ENCODE measurements around the gene SLC35B2.

The SLC35B2 gene

DNA sequence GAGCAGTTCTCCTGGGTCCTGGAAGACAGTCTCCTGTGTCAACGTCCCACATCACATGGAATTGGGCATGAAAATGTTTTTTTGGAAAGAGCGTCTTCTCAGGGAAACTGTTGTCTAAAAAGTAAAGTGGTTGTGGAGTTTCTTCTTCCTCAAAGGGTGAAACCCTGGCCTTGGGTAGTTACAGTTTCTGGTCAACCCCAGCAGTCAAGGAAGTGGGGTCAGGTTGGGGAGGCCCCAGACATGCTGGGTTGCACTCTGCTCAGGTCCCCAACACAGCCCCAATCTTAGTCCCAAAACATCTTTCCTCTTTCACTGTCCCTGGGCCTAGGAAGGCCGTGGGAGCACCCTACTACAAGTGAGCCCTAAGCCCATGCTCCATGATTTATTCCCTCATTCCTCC, 9.0 kb upstream of the SLC35B2 start:
- no peak for DNase-seq

DNA sequence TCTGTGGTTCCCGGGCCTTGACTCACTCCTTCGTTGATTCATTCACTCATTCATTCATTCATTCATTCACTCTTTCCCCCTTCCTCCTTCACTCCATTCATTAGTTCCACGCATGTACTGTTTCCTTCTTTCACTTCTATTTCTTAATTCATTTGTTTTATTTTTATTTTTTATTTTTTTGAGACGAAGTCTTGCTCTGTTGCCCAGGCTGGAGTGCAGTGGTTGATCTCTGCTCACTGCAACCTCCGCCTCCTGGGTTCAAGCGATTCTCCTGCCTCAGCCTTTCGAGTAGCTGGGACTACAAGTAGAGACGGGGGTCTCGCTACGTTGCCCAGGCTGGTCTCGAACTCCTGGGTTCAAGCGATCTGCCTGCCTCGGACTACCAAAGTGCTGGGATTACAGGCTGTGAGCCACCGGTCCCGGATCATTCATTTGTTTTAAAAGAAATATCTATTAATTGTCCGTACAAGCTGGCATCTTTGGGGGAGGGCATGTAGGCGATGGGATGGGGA, 8.4 kb upstream of the SLC35B2 start:
- DNase-seq = no peak

DNA sequence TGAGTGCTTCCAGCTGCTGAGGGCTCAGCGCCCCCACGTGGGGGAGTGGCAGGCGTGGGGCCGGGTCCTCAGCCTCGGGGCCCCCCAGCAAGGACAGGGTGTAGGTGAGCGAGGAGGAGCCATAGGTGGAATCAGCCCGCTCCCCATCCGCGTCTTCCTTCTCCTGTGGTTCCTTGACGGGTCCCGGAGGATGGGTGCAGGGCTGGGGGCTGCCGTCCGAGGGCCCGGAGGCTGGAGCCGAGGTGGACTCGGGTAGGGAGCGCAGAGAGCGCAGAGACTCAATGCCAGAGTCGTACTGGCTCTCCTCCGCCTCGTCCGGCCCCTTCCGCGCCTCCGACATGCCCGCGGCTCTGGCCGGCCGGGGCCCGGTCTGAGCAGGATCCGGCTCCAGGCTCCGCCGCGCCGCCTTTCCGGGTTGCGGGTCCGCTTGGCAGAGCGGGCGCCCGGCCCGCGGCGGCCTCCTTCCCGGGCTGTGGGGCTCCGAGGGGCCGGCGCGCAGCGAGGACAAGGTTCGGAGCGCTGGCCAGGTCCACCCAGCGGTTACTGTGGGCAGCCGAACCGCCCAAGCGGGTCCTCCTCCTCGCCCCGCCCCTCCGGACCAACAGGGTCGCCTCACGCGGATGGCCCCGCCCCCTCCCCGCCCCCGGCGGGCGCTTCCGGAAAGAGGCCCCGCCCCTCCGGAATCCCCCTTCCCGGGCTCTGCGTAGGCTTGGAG, 7.8 kb upstream of the SLC35B2 start, which contains the start of gene NFKBIE:
Gene NFKBIE (minus strand): TSS at position 545 of the 715 bp plus-strand sequence. CDS start 205 bp downstream, at position 340.
- DNase-seq = peak; percentile 96

DNA sequence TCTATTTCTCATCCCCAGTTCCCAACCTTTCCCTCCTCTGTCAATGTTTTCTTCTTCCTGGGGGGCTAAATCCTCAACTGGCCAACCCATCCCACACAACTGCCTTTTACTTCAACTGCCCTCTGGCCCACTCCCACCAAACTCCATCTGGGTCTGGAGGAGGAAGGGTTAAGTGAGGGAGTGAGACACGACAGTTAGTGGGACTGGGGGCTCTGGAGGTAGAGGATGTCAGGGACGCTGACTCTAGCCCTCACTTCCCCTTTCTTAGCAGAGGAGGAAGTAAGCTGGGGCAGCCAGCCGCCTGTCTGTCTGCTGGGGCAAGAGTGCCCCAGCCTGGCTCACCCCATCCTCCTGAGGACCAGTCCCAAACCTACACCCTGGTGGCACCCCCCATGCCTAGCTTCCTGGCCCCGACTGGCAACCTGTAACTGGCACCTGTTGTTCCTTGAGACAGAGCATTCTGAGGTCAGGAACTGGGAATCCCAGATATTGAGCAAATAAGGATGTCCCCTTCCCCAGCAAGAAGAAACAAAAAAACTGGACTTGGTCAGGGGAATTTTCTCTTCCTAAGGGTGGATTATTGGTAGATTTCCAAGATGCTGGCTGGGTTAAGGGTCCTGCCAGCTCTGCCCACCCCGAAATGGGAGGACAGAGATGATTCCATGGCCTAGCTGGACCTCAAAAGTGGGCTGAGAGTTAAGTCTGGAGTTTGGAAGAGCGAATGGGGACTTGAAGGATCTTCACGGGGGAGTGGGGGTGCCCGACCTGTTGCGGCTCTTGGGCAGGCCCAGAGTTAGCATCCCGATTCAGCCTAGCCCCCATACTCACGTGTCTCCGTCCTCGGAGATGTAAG, 7.1 kb upstream of the SLC35B2 start:
- peak; percentile 62 to 86 for DNase-seq

DNA sequence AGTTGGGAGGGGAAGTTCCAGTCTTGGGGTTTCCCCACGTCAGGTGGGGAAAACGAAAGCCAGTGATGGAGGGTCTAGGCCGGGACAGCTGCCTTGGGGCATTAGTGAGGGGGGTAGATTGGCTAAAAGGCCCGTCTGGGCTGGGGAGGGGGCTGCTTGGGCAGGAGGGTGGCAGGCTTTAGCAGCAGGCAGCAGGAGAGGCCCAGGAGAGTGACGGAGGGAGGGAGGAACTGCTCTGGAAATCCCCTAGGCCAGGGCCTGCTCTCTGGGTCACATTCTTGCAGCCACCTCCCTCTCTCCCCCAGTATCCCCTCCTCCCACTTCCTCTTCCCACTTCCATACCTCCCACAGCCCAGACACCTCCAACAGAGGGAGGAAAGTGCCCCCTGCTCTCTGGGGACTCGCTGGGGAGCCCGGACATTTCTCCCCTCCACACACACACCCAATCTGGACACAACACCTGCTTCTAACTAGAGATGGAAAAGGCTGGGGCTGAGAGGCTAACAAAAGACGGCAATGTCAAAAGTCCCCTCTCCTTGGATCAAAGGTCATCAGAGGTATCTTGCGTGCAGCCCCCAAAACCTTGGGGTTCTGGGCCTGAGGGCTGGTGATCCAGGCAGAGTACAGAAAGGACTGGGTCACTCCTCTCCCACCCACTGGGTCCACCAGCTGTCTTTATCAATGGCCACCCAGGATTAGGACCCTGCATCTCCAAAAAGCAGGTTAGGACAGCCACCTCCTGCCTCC, 6.2 kb upstream of the SLC35B2 start:
- peak; percentile 75 to 81 for DNase-seq

DNA sequence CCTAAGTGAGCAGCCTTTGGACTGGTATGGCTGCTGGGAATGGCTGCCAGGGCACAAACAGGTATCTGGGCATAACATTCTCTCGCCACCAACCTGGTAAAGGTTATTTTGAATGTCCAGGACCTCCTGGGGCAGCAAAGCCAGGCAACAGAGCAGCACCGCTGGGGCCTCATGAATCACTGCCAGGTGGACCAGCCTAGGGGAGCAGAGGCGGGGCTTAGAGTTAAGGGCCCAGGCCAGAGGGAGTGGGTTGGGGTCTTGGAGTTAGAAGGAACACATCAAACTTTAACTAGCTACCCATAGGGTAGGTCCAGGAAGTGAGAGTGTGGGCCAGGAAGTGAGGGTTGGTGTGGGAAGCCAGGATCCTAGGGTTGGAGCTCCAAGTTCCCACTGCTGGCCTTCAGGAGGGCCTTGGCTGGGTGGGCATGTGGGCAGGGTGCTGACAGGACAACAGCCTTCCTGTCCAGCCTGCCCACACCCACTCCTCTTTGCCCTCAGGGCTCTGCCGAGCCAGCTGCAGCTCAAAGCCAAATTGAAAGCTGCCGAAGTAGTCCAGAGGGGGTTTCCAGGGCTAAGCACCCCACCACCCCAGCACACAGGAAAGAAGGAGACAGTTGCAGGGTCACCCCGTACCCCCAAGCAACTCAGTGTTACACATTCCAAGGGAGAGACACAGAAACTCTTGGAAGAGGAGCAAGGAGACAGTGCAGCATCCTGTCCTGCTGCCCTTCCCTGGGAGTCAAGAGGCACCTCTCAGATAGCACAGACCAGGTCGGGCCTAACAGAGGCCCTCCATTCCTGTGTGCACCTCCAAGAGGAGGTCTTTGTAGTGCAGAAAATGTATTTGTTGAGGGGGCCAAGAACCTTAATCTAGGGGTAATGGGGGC, 5.4 kb upstream of the SLC35B2 start:
- DNase-seq = peak in 1 of 2 donors; percentile 22

DNA sequence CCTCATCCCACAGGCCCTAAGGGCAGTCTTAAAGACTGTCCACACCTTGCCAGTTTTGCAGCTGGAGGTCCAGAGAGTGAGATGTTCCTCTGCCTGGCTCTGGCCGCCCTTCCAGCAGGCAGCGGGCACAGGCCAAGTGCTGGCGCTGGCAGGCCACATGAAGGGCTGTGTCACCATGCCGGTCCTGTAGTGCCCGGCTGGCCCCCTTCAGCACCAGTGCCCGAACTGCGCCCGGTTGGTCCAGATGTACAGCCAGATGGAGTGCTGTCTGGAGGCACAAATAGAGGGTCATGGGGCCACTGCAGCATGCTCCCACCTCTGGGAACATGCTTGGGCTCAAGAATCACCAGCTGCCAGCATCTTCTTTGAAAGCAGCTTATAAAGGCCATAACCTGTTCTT, 4.3 kb upstream of the SLC35B2 start:
- no peak for DNase-seq

DNA sequence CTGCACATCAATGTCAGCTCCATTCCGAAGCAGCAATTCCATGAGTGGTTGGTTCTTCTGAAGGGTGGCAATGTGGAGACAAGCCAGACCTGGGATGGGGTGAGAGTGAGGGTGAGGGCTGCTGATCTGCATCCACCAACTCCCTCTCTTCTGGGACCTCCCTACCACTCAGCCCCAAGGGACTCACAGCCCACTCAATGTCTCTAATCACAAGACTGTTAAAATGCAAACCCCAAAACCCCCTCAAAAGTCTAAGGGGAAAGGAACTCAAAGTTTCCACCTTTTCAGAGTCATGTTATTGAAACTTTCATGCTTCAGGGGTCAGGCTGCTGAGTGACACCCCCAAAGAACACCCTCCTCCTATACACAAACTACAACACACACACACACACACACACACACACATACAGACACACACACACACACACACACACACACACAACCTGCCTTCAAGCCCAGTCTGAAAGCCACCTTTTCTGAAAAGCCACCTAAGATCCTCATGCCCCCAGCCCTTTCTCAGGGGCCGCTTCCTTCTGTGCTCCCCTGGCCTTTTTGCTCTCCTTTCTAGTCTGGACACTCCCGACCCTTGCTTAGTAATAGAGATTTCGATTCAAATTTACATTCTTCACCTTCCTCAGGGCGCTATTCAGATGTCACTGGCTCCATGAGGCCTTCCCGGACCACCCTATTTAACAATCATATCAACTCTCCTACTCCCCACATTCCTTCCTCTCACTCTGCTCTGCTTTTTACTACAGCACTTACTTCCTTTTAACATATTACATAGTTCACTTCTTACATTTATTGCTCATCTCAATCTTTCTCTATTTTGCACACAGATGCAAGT, 3.3 kb upstream of the SLC35B2 start:
- no peak for DNase-seq

- DNase-seq = no peak
These were observed 2.7 kb upstream of the SLC35B2 start for GRCh38 chr6:44260011-44260410.

DNA sequence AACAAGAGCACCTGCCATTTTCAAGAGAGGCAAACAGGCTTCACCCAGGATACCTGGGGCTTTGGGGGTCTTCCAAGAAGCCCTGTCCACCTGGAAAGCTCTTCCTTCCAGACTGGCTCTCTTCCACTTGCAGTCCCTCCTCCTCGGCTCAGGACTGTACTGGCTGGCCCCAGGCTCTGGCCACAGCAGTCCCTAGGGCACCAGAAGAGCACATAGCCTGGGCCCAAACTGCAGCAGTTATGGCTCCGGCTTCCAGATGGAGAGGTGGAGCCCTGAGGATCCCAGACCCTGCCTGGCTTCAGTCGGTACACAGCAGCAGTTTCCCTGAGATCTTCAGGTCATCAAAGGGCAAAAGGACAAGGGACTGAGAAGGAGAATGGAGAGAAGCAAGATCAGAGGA, 1.6 kb upstream of the SLC35B2 start:
- DNase-seq = no peak

DNA sequence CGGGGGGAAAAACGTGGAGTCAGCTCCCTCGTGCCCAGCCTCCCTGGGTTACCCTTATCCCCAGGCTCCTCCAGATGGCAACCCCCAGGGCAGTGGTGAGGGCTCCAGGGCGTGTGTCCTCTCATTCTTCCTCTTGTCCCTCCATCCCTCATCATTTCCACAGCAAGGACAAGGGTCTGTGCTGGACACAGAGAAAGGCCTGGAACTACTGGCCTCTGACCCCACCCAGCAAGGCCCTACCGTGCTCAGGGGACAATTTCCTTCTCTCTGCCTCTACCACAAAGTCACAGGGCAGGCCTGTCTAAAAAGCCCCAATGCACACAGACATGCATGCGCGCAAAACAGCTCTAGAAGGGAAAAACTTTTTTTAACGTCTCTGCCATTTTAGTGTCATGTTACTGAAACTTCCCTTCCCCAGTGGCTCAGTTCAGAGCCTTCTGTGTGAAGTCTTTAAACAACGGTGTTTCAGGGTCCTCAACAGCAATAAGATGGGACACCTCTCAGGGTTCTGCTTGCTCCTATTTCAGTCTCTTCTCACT, 1.1 kb upstream of the SLC35B2 start:
- no peak for DNase-seq

- DNase-seq = no peak
These were observed 511 bp upstream of the SLC35B2 start for GRCh38 chr6:44257753-44258324.

GRCh38 chr6:44256775-44257024, 628 bp downstream of the SLC35B2 start:
- DNase-seq = no peak

DNA sequence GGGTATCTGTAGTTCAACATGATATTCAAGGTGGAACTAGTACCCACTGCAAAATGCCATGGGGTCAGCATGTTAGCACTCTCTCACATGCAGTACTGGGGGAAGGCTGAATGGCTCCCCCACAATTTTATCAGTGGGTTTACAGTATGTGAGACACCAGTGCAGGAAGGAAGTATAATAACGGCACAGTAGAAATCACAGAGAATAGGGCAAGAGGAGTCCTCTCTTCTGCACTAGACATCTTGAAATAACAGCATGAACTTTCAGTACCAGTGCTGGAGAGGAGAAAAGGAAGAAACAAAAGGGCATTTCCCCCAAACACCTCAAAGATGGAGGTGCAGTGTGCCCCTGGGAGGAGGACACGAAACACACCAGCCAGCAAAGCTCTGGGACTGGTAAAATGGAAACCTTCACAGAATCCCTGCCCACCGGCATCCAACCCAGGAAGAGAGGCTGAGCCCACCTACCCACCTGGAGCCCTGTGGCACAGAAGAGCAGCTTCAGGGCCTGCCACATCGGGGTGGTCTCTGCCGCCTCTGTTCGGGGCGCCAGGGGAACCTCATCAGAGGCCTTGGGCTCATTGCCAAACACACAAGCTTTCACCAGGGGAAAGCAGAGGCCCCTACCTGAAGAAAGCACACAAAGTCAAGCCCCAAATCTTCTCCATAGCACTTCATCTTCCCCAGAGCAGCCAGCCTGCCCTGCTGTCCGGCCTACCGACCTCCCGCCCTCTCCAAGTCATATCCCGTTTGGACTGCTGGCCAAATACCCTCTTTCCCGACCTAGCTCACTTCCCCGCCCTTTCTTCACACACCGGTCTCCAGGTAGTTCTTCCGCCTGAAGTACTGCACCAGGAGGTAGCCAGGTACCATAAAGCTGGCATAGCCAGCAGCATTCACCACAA, 1.2 kb downstream of the SLC35B2 start:
- no peak for DNase-seq

DNA sequence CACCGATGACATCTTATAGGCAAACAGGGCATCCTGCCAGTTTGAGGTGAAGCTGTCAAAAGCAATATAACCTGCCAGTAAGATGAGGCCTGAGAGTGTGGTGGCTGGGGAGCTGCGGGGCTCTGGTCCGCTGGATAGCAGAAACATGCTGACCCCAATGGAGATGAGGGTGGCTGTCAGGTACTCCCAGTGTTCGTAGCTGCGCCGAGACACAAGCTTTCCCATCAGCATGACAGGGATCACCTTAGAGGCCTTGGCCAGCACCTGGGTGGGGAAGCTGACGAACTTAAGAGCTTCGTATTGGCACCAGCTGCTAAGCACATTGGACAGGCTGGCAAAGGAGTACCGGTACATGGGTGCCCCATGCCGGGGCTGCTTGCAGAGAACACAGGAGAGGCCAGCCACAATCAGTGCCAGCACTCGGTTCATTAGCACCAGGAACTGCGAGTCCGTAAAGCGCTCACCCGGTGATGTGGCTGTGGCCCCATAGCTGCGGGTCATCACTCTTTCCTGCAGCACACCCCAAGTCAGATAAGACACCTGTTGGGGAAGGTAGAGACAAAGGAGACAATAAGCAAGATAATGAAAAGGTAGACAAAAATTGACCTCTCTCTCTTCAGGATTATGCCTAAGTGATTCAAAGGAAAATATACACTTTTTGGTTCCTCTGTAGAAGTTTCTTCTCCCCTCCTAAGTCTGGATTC, 2.1 kb downstream of the SLC35B2 start:
- DNase-seq = peak in 1 of 2 donors; percentile 43

GRCh38 chr6:44254191-44255104, 2.9 kb downstream of the SLC35B2 start:
- peak in 1 of 2 donors; percentile 37 for DNase-seq

- DNase-seq = peak; percentile 62 to 73
These were observed 3.8 kb downstream of the SLC35B2 start for GRCh38 chr6:44253307-44254101.

All from CD4-positive, alpha-beta T cell treated with Interleukin-1 beta for 1 hour (primary cell).